Stimulated activated CD4-positive, alpha-beta T cell treated with anti-CD3 and anti-CD28 coated beads, Interleukin-4, amount 100 ng/mL, for 24 hours (primary cell): ENCODE data around the gene SUPT20HL2.
"Not testable (repeated sequence)": the region's sequence is repeated elsewhere in the genome, so short reads cannot be mapped to it uniquely, and the experiment has no call there.

Experiments
- DNase-seq: peaks from one replicate; pipeline ENCODE4 v3.0.0-alpha.2; 2020

SUPT20HL2 gene

GRCh38 chrX:24314019-24314635 is at the start of gene SUPT20HL2:
Gene SUPT20HL2 (minus strand): TSS chrX:24314069. CDS start chrX:24313315, 754 bp downstream.
- DNase-seq = no peak

GRCh38 chrX:24362089-24362745 is 48.3 kb upstream of the SUPT20HL2 start:
- DNase-seq = not testable (repeated sequence)

- no peak for DNase-seq
Measured at GRCh38 chrX:24360272-24360671, 46.4 kb upstream of the SUPT20HL2 start, which contains the start of gene SUPT20HL1. Gene SUPT20HL1 (plus strand): TSS chrX:24360639. CDS start chrX:24362761, 2,122 bp downstream.

GRCh38 chrX:24357106-24357505 is 43.2 kb upstream of the SUPT20HL2 start:
- DNase-seq = no peak

GRCh38 chrX:24355095-24355494 is 41.2 kb upstream of the SUPT20HL2 start:
- DNase-seq = no peak

- no peak for DNase-seq
Measured at GRCh38 chrX:24350217-24350616, 36.3 kb upstream of the SUPT20HL2 start.

- DNase-seq = no peak
Measured at GRCh38 chrX:24347881-24348280, 34.0 kb upstream of the SUPT20HL2 start.

GRCh38 chrX:24343719-24344118 is 29.9 kb upstream of the SUPT20HL2 start:
- no peak for DNase-seq

- DNase-seq = no peak
Measured at GRCh38 chrX:24341795-24342194, 27.9 kb upstream of the SUPT20HL2 start.

- DNase-seq = no peak
Measured at GRCh38 chrX:24340501-24340900, 26.6 kb upstream of the SUPT20HL2 start.

GRCh38 chrX:24339911-24340310 is 26.0 kb upstream of the SUPT20HL2 start:
- no peak for DNase-seq

- no peak for DNase-seq
Measured at GRCh38 chrX:24335871-24336270, 22.0 kb upstream of the SUPT20HL2 start.

- DNase-seq = no peak
Measured at GRCh38 chrX:24334461-24334860, 20.6 kb upstream of the SUPT20HL2 start.

GRCh38 chrX:24333371-24333770 is 19.5 kb upstream of the SUPT20HL2 start:
- DNase-seq = no peak

GRCh38 chrX:24332878-24333277 is 19.0 kb upstream of the SUPT20HL2 start:
- no peak for DNase-seq

GRCh38 chrX:24325231-24325630 is 11.4 kb upstream of the SUPT20HL2 start:
- DNase-seq = no peak

- DNase-seq = no peak
Measured at GRCh38 chrX:24321741-24322395, 8.0 kb upstream of the SUPT20HL2 start.

GRCh38 chrX:24317567-24317966 is 3.7 kb upstream of the SUPT20HL2 start:
- DNase-seq = no peak

GRCh38 chrX:24316111-24316510 is 2.2 kb upstream of the SUPT20HL2 start:
- no peak for DNase-seq

GRCh38 chrX:24312249-24312607 is 1.6 kb downstream of the SUPT20HL2 start:
- not testable (repeated sequence) for DNase-seq

- DNase-seq = not testable (repeated sequence)
Measured at GRCh38 chrX:24311507-24312248, 2.2 kb downstream of the SUPT20HL2 start.

GRCh38 chrX:24310916-24311315 is 3.0 kb downstream of the SUPT20HL2 start:
- not testable (repeated sequence) for DNase-seq
